ENCODE data around the gene STRN3. TPM values are rescaled to one million over a fixed set of nuclear protein-coding genes. Genes with fewer than 3 reads are reported as not detected.
"Not testable (repeated sequence)": the region's sequence is repeated elsewhere in the genome, so short reads cannot be mapped to it uniquely, and the experiment has no call there.

Gene STRN3
- total and polyA plus RNA-seq, 2 donors, result 25.4 to 127 TPM

DNA sequence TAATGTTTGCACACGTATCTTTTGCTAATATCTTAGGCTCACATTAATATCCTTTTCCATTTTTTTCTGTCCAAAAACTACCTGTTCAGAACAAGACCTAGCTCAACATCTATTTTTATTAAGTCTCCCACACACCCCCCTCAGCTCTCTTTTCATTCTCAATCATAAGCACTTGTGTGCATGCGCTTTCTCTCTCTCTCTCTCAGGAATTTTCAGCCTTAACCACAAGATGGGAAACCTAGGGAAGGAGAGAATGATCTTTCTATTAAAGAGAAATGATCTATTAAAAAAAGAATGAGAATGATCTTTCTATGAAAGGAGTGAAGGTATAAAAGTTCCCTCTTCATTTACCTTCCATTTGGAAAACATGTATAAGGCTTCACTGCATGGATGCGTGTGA lies 40.4 kb downstream of the STRN3 start:
- Histone ChIP-seq H3K27ac (ENCODE audit: low read depth) (peak overlapping the region; percentile 10), H3K36me3 (ENCODE audit: insufficient read depth) (no peaks in the 10 kb centered on the region), H3K4me1 (ENCODE audit: insufficient read depth) (no peaks in the 10 kb centered on the region), H3K4me3 (ENCODE audit: low read depth, low read length) (no peak overlapping the region)
- no peak for DNase-seq (ENCODE audit: extremely low spot score)
- WGBS, result 92% methylated on average over 3 of the region's 3 CpGs

GRCh38 chr14:30983858-30984257 lies 42.3 kb downstream of the STRN3 start:
- Histone ChIP-seq H3K4me3 (ENCODE audit: low read depth, low read length) (no peak overlapping the region), H3K27ac (ENCODE audit: low read depth) (no peak overlapping the region), H3K4me1 (ENCODE audit: insufficient read depth) (no peaks in the 10 kb centered on the region), H3K36me3 (ENCODE audit: insufficient read depth) (no peaks in the 10 kb centered on the region)
- 90% methylated on average over 2 of the region's 2 CpGs for WGBS
- DNase-seq (ENCODE audit: extremely low spot score), result no peak

GRCh38 chr14:30982533-30982932 lies 43.6 kb downstream of the STRN3 start:
- Histone ChIP-seq H3K36me3 (ENCODE audit: insufficient read depth) (no peaks in the 10 kb centered on the region), H3K4me1 (ENCODE audit: insufficient read depth) (no peaks in the 10 kb centered on the region), H3K27ac (ENCODE audit: low read depth) (no peak overlapping the region), H3K4me3 (ENCODE audit: low read depth, low read length) (no peak overlapping the region)
- WGBS, result 73% methylated on average over 7 of the region's 7 CpGs
- no peak for DNase-seq (ENCODE audit: extremely low spot score)

- WGBS, result 81% methylated on average over 3 of the region's 3 CpGs
- Histone ChIP-seq H3K4me3 (ENCODE audit: low read depth, low read length) (no peak overlapping the region), H3K4me1 (ENCODE audit: insufficient read depth) (no peaks in the 10 kb centered on the region), H3K36me3 (ENCODE audit: insufficient read depth) (no peaks in the 10 kb centered on the region), H3K27ac (ENCODE audit: low read depth) (no peak overlapping the region)
- no peak for DNase-seq (ENCODE audit: extremely low spot score)
These were observed 45.2 kb downstream of the STRN3 start for GRCh38 chr14:30980980-30981379.

DNA sequence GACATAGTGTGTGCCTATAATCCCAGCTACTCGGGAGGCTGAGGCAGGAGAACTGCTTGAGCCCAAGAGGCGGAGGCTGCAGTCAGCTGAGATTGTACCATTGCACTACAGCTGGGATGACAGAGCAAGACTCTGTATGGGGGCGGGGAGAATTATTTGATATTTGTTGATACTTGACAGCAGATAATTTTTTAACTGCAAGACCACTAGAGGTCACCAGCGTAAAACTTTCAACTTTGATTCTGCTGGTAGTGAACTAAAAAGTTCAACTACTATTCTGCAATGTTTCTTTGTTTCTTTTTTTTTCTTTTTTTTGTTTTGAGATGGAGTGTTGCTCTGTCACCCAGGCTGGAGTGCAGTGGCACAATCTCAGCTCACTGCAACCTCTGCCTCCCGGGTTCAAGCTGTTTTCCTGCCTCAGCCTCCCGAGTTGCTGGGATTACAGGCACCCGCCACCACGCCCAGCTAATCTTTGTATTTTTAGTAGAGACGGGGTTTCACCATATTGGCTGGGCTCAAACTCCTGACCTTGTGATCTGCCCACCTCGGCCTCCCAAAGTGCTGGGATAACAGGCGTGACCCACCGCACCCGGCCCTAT lies 46.0 kb downstream of the STRN3 start:
- H3K36me3 ChIP-seq (ENCODE audit: insufficient read depth); H3K4me3 ChIP-seq (ENCODE audit: low read depth, low read length); H3K27ac ChIP-seq (ENCODE audit: low read depth); H3K4me1 ChIP-seq (ENCODE audit: insufficient read depth): not testable (repeated sequence)
- WGBS, result 71% methylated on average over 13 of the region's 13 CpGs
- peak; percentile 40 for DNase-seq (ENCODE audit: extremely low spot score)

- 84% methylated on average over 2 of the region's 2 CpGs for WGBS
- DNase-seq (ENCODE audit: extremely low spot score), result no peak
- no peak overlapping the region for H3K4me3 ChIP-seq (ENCODE audit: low read depth, low read length)
- H3K27ac ChIP-seq (ENCODE audit: low read depth), result no peak overlapping the region
- no peaks in the 10 kb centered on the region for H3K36me3 ChIP-seq (ENCODE audit: insufficient read depth)
- peaks cover 2% of the 10 kb centered on the region for H3K4me1 ChIP-seq (ENCODE audit: insufficient read depth)
These were observed 48.4 kb downstream of the STRN3 start for GRCh38 chr14:30977752-30978151.

GRCh38 chr14:30974628-30975027 lies 51.6 kb downstream of the STRN3 start:
- Histone ChIP-seq H3K27ac (ENCODE audit: low read depth) (no peak overlapping the region), H3K36me3 (ENCODE audit: insufficient read depth) (no peaks in the 10 kb centered on the region), H3K4me3 (ENCODE audit: low read depth, low read length) (no peak overlapping the region), H3K4me1 (ENCODE audit: insufficient read depth) (peaks cover 2% of the 10 kb centered on the region)
- no peak for DNase-seq (ENCODE audit: extremely low spot score)
- WGBS, result 89% methylated on average over 4 of the region's 4 CpGs

GRCh38 chr14:30972882-30973582 lies 53.1 kb downstream of the STRN3 start:
- no peaks in the 10 kb centered on the region for H3K36me3 ChIP-seq (ENCODE audit: insufficient read depth)
- WGBS, result 96% methylated on average over 7 of the region's 7 CpGs
- no peak overlapping the region for H3K27ac ChIP-seq (ENCODE audit: low read depth)
- no peak for DNase-seq (ENCODE audit: extremely low spot score)
- peaks cover 2% of the 10 kb centered on the region for H3K4me1 ChIP-seq (ENCODE audit: insufficient read depth)
- no peak overlapping the region for H3K4me3 ChIP-seq (ENCODE audit: low read depth, low read length)

DNA sequence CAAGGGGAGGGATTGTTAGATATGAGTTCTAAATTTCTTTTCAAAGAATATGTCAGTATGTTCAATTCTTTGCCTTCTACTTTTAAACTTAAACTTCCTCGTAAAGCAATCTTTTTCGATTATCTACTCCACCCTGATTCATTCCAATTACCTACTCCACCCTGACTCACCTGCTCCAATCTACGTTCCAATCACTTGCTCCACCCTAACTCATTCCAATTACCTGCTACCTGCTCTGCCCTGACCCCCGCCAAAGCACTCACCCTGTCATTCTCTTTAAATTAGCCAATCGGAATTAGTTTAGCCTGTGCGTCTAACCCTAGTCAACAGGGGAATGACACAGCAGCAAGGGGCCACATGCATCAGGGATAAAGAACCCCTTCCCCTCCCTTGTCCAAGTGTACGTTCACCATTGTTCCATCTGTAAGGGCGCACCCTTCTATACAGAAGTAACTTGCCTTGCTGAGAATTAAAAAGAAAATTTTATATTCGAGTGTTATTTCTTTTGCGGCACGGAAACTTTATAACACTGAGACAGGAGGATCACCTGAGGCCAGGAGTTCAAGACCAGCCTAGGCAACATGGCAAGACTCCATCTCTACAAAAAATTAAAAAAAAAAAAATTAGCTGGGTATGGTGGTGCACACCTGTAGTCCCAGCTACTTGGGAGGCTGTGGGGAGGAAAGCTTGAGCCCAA lies 54.0 kb downstream of the STRN3 start:
- not testable (repeated sequence) for H3K4me3 ChIP-seq (ENCODE audit: low read depth, low read length); DNase-seq (ENCODE audit: extremely low spot score); H3K36me3 ChIP-seq (ENCODE audit: insufficient read depth); H3K27ac ChIP-seq (ENCODE audit: low read depth); H3K4me1 ChIP-seq (ENCODE audit: insufficient read depth)
- 94% methylated on average over 11 of the region's 11 CpGs for WGBS

GRCh38 chr14:30971586-30971985 lies 54.6 kb downstream of the STRN3 start:
- H3K27ac ChIP-seq (ENCODE audit: low read depth), result no peak overlapping the region
- 75% methylated on average over 5 of the region's 5 CpGs for WGBS
- DNase-seq (ENCODE audit: extremely low spot score), result no peak
- H3K36me3 ChIP-seq (ENCODE audit: insufficient read depth), result no peaks in the 10 kb centered on the region
- no peak overlapping the region for H3K4me3 ChIP-seq (ENCODE audit: low read depth, low read length)
- peaks cover 2% of the 10 kb centered on the region for H3K4me1 ChIP-seq (ENCODE audit: insufficient read depth)

GRCh38 chr14:30969796-30970195 lies 56.4 kb downstream of the STRN3 start:
- H3K36me3 ChIP-seq (ENCODE audit: insufficient read depth); H3K27ac ChIP-seq (ENCODE audit: low read depth); H3K4me1 ChIP-seq (ENCODE audit: insufficient read depth); DNase-seq (ENCODE audit: extremely low spot score); H3K4me3 ChIP-seq (ENCODE audit: low read depth, low read length): not testable (repeated sequence)
- 96% methylated on average over 4 of the region's 4 CpGs for WGBS

DNA sequence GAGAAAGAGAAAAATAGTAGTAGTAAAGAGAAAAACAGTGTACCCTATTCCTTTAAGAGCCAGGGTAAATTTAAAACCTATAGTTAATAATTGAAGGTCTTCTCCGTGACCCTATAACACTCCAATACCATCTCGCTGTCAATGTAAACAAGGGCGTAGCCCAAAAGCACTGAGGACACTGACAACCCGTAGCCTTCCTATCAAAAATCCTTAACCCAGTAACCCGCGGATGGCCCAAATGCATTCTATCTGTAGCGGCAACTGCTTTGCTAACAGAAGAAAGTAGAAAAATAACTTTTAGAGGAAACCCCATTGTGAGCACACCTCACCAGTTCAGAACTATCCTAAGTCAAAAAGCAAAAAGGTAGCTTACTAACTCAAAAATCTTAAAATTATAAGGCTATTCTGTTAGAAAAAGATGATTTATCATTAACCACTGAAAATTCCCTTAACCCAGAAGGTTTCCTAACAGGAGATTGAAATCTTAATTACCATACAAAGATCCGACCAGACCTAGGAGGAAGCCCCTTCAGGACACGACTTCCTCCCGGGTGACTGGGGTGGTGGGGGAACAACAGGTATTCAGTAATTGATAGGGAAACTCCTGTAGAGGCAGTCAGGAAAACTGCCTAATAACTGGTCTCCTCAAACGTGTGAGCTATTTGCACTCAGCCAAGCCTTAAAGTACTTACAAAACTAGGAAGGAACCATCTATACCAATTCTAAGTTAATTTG lies 58.6 kb downstream of the STRN3 start:
- H3K4me1 ChIP-seq (ENCODE audit: insufficient read depth); H3K27ac ChIP-seq (ENCODE audit: low read depth); H3K4me3 ChIP-seq (ENCODE audit: low read depth, low read length); DNase-seq (ENCODE audit: extremely low spot score); H3K36me3 ChIP-seq (ENCODE audit: insufficient read depth): not testable (repeated sequence)
- WGBS, result 95% methylated on average over 11 of the region's 11 CpGs

DNA sequence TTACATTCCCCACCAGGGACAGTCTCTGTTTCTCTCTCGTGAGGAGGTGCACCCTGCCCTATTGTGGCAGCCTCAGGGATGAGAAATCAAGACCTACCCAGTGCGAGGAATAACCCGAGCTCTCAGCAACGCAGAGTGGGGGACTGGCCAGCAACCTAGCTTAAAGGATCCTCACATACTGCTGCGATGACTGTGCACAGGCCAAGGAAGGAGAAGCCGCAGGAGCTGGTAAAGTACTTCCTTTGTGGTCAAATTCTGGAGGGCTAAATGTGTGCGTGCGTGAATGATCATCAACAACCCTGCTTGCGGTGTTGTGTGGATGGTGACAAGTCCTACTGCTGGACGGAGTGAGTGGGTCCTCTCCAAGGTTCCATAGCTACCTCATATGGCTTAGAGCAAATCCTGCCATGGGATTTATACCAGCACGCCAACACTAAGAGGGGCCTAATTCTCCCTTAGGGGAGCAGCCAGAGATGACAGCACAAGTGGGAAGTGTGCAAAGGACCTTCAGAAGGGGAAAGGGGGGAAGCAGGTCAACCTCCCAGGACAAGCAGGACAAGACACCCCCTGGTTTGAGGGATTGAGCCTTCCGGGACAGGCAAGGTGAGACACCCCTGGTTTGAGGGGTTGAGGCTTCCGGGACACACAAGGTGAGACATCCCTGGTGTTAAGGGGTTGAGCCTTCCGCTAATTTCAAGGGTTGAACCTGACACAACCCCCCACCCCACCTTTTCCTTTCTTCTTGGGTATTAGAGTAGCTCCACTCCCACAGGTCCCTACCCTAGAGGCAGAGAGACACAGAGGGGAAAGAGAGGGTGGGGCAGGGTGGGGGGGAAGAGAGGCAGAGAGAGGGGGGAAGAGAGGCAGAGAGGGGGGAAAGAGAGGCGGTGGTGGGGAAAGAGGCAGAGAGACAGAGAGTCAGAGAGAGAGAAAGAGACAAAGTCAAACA lies 59.5 kb downstream of the STRN3 start:
- DNase-seq (ENCODE audit: extremely low spot score), result no peak
- 94% methylated on average over 15 of the region's 15 CpGs for WGBS
- Histone ChIP-seq H3K4me1 (ENCODE audit: insufficient read depth) (no peaks in the 10 kb centered on the region), H3K4me3 (ENCODE audit: low read depth, low read length) (no peak overlapping the region), H3K27ac (ENCODE audit: low read depth) (no peak overlapping the region), H3K36me3 (ENCODE audit: insufficient read depth) (no peaks in the 10 kb centered on the region)

Data from urinary bladder (tissue), 4 donors.